Esophagus muscularis mucosa (tissue), 4 donors: ENCODE results near the gene SND1. TPM values are rescaled to one million over a fixed set of nuclear protein-coding genes. Genes with fewer than 3 reads are reported as not detected.

ENCODE experiments used
- DNase-seq: peaks from one replicate; pipeline ENCODE4 v3.0.0-alpha.2; 2017; ENCODE audit errors: extremely low spot score
- H3K27ac ChIP-seq, 4 donors: fragments of 200-600 bp; sonication (generic); replicated peaks in 1 of 4; 1 replicate in 3 of 4; 2 replicates in 1 of 4; pipeline ENCODE4 v1.5.1; 2016 to 2019; ENCODE audit warnings: mild to moderate bottlenecking in 1 of 4
- H3K27me3 ChIP-seq, 4 donors: fragments of 200-600 bp; sonication (generic); one replicate each; pipeline versions ENCODE4 v1.5.1 to v1.6.0; 2016 to 2019
- H3K36me3 ChIP-seq, 4 donors: fragments of 200-600 bp; sonication (generic); one replicate each; pipeline ENCODE4 v1.5.1; 2016 to 2019
- H3K4me1 ChIP-seq, 4 donors: fragments of 200-600 bp; sonication (generic); one replicate each; pipeline ENCODE4 v1.5.1; 2016 to 2019
- H3K4me3 ChIP-seq, 4 donors: fragments of 200-600 bp; sonication (generic); 1 replicate in 2 of 4; 2 replicates in 2 of 4; pipeline ENCODE4 v1.5.1; 2016 to 2019; ENCODE audit warnings: mild to moderate bottlenecking in 4 of 4, moderate library complexity in 1 of 4
- H3K9me3 ChIP-seq, 4 donors: fragments of 200-600 bp; sonication (generic); 1 replicate in 3 of 4; 2 replicates in 1 of 4; pipeline ENCODE4 v1.5.1; 2016 to 2019
- EP300 ChIP-seq: sonication (generic); formaldehyde crosslinking; IDR thresholded peaks from one replicate; pipeline ENCODE4 v1.6.1; 2017; ENCODE audit warnings: antibody characterized with exemption
- POLR2A ChIP-seq: fragments of 450-650 bp; IDR thresholded peaks from one replicate; pipeline ENCODE4 v1.6.1; 2017; ENCODE audit warnings: antibody characterized with exemption, moderate library complexity, mild to moderate bottlenecking, low read depth
- POLR2AphosphoS5 ChIP-seq, 2 donors: sonication (generic); formaldehyde crosslinking; IDR thresholded peaks; one replicate each; pipeline ENCODE4 v1.6.1; 2017; ENCODE audit warnings: antibody characterized with exemption in 2 of 2
- WGBS: methylation state at CpG from one replicate; pipeline ENCODE4 v1.1.5; 2018; 5-methylcytosine and 5-hydroxymethylcytosine counted together
- intact Hi-C: fragments of 100-400 bp; cut with DNase I; formaldehyde crosslinking; loops from one replicate; pipeline ENCODE4 v1.15.1; 2023
- total RNA-seq, 4 donors: library from RNA; depleted of rRNA; stranded (reverse); fragments of >200 nt; gene quantifications; one replicate each; pipeline versions ENCODE4 v1.1.0 to v1.2.1, GENCODE V29; 2016
- TF ChIP-seq, protein P1 (sequence below), 3 experiments: fragments of 200-600 bp in 2 of 3; fragments of 450-650 bp in 1 of 3; sonication (generic) in 2 of 3; IDR thresholded peaks; one replicate each; pipeline ENCODE4 v1.5.1; 2017 to 2019; ENCODE audit warnings: antibody characterized with exemption in 3 of 3, mild to moderate bottlenecking in 2 of 3, moderate library complexity in 1 of 3

Gene SND1
- total RNA-seq, 4 donors from 2014 or later = 71.4 to 91.2 (median 81.3) TPM

DNA sequence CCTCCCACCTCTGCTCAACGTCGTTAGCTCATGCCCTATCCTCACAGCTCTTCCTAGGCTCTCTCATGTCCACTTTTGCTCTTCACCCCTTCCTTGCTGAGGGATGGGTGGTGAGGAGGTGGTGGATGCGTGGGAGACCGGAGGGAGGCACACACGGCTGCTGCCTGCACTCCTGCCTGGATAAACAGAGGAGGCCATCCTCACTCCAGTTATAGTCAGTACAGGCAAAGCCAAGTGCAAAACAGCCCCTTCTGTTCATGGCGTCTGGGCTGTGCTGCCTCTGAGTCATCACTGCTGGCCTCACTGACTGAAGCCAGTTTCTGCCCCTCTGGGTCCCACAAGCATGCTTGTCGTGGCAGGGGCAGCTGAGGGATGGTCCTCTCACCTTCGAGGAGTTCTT, 411.1 kb downstream of the SND1 start:
- 97% methylated on average over 7 of the region's 8 CpGs for WGBS
- H3K4me1 ChIP-seq = peaks cover 0 to 6% (median 0%) of the 10 kb centered on the region in 4 donors
- H3K27me3 ChIP-seq = no peaks in the 10 kb centered on the region
- TF ChIP-seq, protein P1, sequence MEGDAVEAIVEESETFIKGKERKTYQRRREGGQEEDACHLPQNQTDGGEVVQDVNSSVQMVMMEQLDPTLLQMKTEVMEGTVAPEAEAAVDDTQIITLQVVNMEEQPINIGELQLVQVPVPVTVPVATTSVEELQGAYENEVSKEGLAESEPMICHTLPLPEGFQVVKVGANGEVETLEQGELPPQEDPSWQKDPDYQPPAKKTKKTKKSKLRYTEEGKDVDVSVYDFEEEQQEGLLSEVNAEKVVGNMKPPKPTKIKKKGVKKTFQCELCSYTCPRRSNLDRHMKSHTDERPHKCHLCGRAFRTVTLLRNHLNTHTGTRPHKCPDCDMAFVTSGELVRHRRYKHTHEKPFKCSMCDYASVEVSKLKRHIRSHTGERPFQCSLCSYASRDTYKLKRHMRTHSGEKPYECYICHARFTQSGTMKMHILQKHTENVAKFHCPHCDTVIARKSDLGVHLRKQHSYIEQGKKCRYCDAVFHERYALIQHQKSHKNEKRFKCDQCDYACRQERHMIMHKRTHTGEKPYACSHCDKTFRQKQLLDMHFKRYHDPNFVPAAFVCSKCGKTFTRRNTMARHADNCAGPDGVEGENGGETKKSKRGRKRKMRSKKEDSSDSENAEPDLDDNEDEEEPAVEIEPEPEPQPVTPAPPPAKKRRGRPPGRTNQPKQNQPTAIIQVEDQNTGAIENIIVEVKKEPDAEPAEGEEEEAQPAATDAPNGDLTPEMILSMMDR (IDR thresholded peaks at IDR 0.05) = no peak
- no peak for TF ChIP-seq EP300
- no peak for TF ChIP-seq POLR2A
- TF ChIP-seq POLR2AphosphoS5 (IDR thresholded peaks at IDR 0.05) = no peak
- intact Hi-C loops = no loop called here
- H3K4me3 ChIP-seq = no peak overlapping the region
- peaks cover 0 to 10% (median 0%) of the 10 kb centered on the region in 4 donors for H3K36me3 ChIP-seq
- H3K27ac ChIP-seq = no peak overlapping the region
- no peaks in the 10 kb centered on the region for H3K9me3 ChIP-seq
- DNase-seq = no peak

DNA sequence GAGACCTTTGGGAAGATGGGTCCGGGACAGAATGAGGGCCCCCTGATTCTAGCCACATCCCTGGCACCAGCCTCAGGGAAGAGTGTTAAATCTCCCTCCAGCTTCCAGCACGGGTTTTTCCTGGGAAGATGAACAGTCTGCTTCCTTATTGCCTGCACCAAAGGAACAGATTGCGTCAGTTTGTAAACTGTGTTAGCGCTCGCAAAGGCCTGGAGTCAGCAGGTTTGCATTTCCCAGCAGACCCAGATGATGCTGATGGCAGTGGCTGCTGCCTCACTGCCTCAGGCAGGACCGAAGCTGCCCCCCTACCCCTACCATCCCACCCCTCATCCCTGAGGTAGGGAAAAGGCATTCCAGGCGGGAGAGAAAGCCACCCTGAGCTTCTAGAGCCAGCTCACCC, 413.9 kb downstream of the SND1 start:
- intact Hi-C loops = no loop called here
- 85% methylated on average over 7 of the region's 7 CpGs for WGBS
- Histone ChIP-seq H3K27ac (no peak overlapping the region), H3K9me3 (no peaks in the 10 kb centered on the region), H3K36me3 (peaks cover 0 to 10% (median 0%) of the 10 kb centered on the region in 4 donors), H3K4me3 (no peak overlapping the region), H3K27me3 (no peaks in the 10 kb centered on the region), H3K4me1 (no peaks in the 10 kb centered on the region)
- no peak for TF ChIP-seq POLR2A
- TF ChIP-seq, protein P1 (IDR thresholded peaks at IDR 0.05) = no peak
- TF ChIP-seq EP300 = no peak
- no peak for TF ChIP-seq POLR2AphosphoS5 (IDR thresholded peaks at IDR 0.05)
- DNase-seq = no peak

DNA sequence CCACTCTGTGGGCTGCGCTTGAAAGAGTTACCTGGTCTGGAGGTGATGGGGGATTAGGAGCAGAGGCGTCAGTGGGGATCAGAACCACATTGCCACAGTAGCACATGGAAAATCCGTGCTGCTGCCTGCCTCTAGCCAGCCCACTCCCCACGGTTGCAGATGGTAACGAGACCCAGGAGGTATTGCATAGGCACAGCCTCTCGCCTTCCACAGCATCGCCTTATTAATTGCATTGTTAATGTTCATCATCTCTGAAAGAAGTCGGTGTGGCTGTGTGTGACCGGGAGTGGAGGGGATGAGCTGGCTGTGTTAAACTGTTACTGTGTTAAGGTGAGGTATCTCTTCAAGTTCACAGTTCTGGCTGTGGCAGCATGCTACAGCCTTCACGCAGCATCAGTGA, 414.4 kb downstream of the SND1 start:
- WGBS = 91% methylated on average over 7 of the region's 10 CpGs
- intact Hi-C loops = no loop called here
- Histone ChIP-seq H3K36me3 (peaks cover 0 to 10% (median 0%) of the 10 kb centered on the region in 4 donors), H3K4me1 (no peaks in the 10 kb centered on the region), H3K4me3 (no peak overlapping the region), H3K27me3 (no peaks in the 10 kb centered on the region), H3K9me3 (no peaks in the 10 kb centered on the region), H3K27ac (no peak overlapping the region)
- no peak for DNase-seq
- TF ChIP-seq EP300 = no peak
- TF ChIP-seq POLR2A = no peak
- TF ChIP-seq POLR2AphosphoS5 (IDR thresholded peaks at IDR 0.05) = no peak

DNA sequence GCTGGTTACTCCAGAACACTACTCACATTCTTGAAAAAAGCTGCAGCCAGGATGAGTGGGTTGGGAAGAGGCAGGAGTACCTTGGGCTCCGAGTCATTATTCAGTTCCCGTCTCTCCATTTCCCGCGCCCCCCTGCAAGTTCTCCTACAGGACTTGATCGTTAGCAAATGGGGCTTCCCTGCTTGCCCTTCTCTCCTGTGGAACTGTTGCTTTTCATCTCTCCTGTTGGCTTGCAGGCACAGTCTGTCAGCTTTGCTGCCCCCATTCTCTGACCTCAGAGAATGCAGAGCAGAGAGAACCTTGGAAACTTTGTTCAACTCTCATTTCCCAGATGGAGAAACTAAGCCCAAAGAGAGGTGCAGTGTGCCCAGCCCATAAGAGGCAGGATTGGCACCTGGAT, 414.9 kb downstream of the SND1 start:
- H3K27ac ChIP-seq = no peak overlapping the region
- WGBS = 58% methylated on average over 5 of the region's 5 CpGs
- no peak for TF ChIP-seq EP300
- H3K36me3 ChIP-seq = peaks cover 0 to 10% (median 0%) of the 10 kb centered on the region in 4 donors
- no peak overlapping the region for H3K4me3 ChIP-seq
- H3K4me1 ChIP-seq = no peaks in the 10 kb centered on the region
- no peaks in the 10 kb centered on the region for H3K27me3 ChIP-seq
- no peak for DNase-seq
- intact Hi-C loops = no loop called here
- no peaks in the 10 kb centered on the region for H3K9me3 ChIP-seq

DNA sequence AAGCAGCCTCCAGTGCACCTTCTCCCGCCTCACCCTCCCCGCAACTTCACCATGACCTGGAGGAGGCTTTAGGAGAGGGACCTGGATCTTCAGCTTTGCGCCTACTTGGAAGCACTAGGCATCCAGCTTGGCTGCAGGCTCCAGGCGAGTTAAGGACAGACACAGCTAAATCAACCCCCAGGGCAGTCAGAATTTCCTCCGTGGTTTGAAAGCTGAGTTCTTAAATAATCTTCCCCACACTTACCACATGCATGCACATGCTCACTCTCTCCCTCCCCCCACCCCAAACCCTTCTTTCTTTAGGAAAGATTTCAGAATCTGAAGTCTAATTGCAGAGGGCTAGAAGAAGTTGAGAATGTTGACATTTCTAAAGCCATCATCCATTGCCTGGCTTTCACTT, 416.0 kb downstream of the SND1 start:
- Histone ChIP-seq H3K27ac (no peak overlapping the region), H3K27me3 (no peaks in the 10 kb centered on the region), H3K4me3 (no peak overlapping the region), H3K36me3 (peaks cover 0 to 10% (median 0%) of the 10 kb centered on the region in 4 donors), H3K9me3 (no peaks in the 10 kb centered on the region), H3K4me1 (no peaks in the 10 kb centered on the region)
- WGBS = 86% methylated on average over 5 of the region's 5 CpGs
- TF ChIP-seq, protein P1 (IDR thresholded peaks at IDR 0.05) = no peak
- no peak for TF ChIP-seq POLR2A
- no peak for TF ChIP-seq EP300
- no peak for TF ChIP-seq POLR2AphosphoS5 (IDR thresholded peaks at IDR 0.05)
- intact Hi-C loops = no loop called here
- DNase-seq = no peak

DNA sequence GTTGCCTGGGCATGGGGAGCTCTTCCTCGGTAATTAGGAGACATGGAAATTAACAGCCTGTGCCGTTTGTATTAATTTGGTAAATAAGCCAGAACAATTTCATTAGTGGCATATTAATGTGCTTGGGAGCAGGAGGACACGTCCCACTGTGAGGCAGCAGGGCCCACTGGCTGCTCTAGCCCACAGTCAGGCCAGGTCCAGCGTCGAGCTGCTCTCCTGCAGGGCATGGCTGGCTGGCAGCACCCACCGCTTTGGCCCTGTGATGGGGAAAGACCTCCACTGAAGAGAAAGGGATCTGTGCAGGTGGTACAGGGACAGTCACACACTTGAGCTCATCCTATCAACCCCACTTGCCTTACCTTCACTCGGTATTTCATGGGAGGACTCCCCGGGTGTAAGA, 416.8 kb downstream of the SND1 start:
- no peak for DNase-seq
- H3K4me1 ChIP-seq = no peaks in the 10 kb centered on the region
- peaks cover 0 to 10% (median under 1%) of the 10 kb centered on the region in 4 donors for H3K36me3 ChIP-seq
- TF ChIP-seq EP300 = no peak
- TF ChIP-seq POLR2A = no peak
- TF ChIP-seq, protein P1 (IDR thresholded peaks at IDR 0.05) = no peak
- TF ChIP-seq POLR2AphosphoS5 (IDR thresholded peaks at IDR 0.05) = no peak
- no peak overlapping the region for H3K4me3 ChIP-seq
- no peaks in the 10 kb centered on the region for H3K27me3 ChIP-seq
- intact Hi-C loops = no loop called here
- WGBS = 94% methylated on average over 8 of the region's 8 CpGs
- H3K27ac ChIP-seq = no peak overlapping the region
- no peaks in the 10 kb centered on the region for H3K9me3 ChIP-seq
